A549 (cell line): ENCODE results near the gene SAA1. TPM values are rescaled to one million over a fixed set of nuclear protein-coding genes. Genes with fewer than 3 reads are reported as not detected.

Experiments used
- ATAC-seq, 2 experiments: fragments of 200-7000 bp in 1 of 2; fragments of >200 bp in 1 of 2; cut with Nextera tagmentation in 1 of 2; cut with Tn5 transposase in 1 of 2; 3 replicates each; pipeline versions ENCODE4 v1.8.0 to v1.9.1; 2018 to 2020; ENCODE audit warnings: mild to moderate bottlenecking in 1 of 2, moderate library complexity in 1 of 2
- CTCF ChIA-PET: fragments of 300-600 bp; sonication (Branson Sonifier 250); formaldehyde crosslinking; extraction: SDS; loops from one replicate; lab custom pipeline; 2021; ENCODE audit warnings: antibody characterized with exemption, inconsistent platforms; lab: Yijun Ruan, JAX
- POLR2A ChIA-PET: fragments of 350-600 bp; formaldehyde crosslinking; extraction: SDS; loops from one replicate; lab custom pipeline; 2021; ENCODE audit warnings: antibody characterized with exemption, inconsistent platforms; lab: Yijun Ruan, JAX
- DNase-seq, 2 experiments: peaks; one replicate each; pipeline versions ENCODE4 v3.0.0 to v3.0.0-alpha.2; 2011 to 2016; ENCODE audit warnings: low read depth in 1 of 2, low spot score in 1 of 2
- FAIRE-seq: peaks from 2 replicates; lab custom pipeline; 2011; peaks lifted over from hg19 to GRCh38; lab: Jason Lieb, UNC
- H3K27ac ChIP-seq, 2 experiments: fragments of >200 bp; sonication (Bioruptor Twin); formaldehyde crosslinking; 3 replicates each; pipeline ENCODE4 v1.5.1; 2016 to 2017
- H3K4me1 ChIP-seq: fragments of >200 bp; sonication (Bioruptor Twin); formaldehyde crosslinking; 3 replicates; pipeline ENCODE4 v1.6.1; 2016
- H3K4me2 ChIP-seq: fragments of >200 bp; sonication (Bioruptor Twin); formaldehyde crosslinking; 3 replicates; pipeline ENCODE4 v1.6.1; 2016
- H3K4me3 ChIP-seq: fragments of >200 bp; sonication (Bioruptor Twin); formaldehyde crosslinking; 3 replicates; pipeline ENCODE4 v1.5.1; 2016
- H3K9me3 ChIP-seq: fragments of >200 bp; sonication (Bioruptor Twin); formaldehyde crosslinking; 3 replicates; pipeline ENCODE4 v1.6.1; 2016
- BHLHE40 ChIP-seq: IDR thresholded peaks from 2 replicates; pipeline ENCODE4 v1.6.1; 2012; ENCODE audit warnings: low read depth, low read length, inconsistent platforms
- CBX2 ChIP-seq: fragments of 200-600 bp; sonication (generic); IDR thresholded peaks from 2 replicates; pipeline ENCODE4 v1.6.1; 2016; ENCODE audit warnings: low read depth, mild to moderate bottlenecking, borderline replicate concordance
- ESRRA ChIP-seq: fragments of 150-350 bp; IDR thresholded peaks from 2 replicates; pipeline ENCODE4 v1.6.1; 2014; ENCODE audit warnings: mild to moderate bottlenecking, low read length, borderline replicate concordance
- FOSB ChIP-seq: fragments of 250-450 bp; sonication (Bioruptor Pico); IDR thresholded peaks from 2 replicates; pipeline ENCODE4 v1.5.0; 2020; ENCODE audit warnings: mild to moderate bottlenecking, moderate library complexity
- HDAC2 ChIP-seq: fragments of 200-600 bp; sonication (generic); IDR thresholded peaks from 2 replicates; pipeline ENCODE4 v1.6.1; 2016
- HES2 ChIP-seq: fragments of >200 bp; sonication (Bioruptor Twin); formaldehyde crosslinking; IDR thresholded peaks from 2 replicates; pipeline ENCODE4 v1.6.1; 2016
- JUN ChIP-seq, 2 experiments: fragments of >200 bp; sonication (Bioruptor Twin); formaldehyde crosslinking; IDR thresholded peaks; 2 replicates in 1 of 2; 3 replicates in 1 of 2; pipeline ENCODE4 v1.6.1; 2016 to 2017
- JUNB ChIP-seq: fragments of >200 bp; sonication (Bioruptor Twin); formaldehyde crosslinking; IDR thresholded peaks from 2 replicates; pipeline ENCODE4 v1.6.1; 2016
- NFE2L2 ChIP-seq: fragments of 150-350 bp; conservative IDR thresholded peaks from 2 replicates; pipeline ENCODE4 v1.6.1; 2014; ENCODE audit warnings: low read length
- PHF8 ChIP-seq: fragments of 200-600 bp; sonication (generic); IDR thresholded peaks from 2 replicates; pipeline ENCODE4 v1.6.1; 2016; ENCODE audit warnings: low read depth, mild to moderate bottlenecking, antibody characterized with exemption, moderate library complexity, borderline replicate concordance
- POLR2A ChIP-seq: IDR thresholded peaks from 2 replicates; pipeline ENCODE4 v1.6.1; 2012; ENCODE audit warnings: mild to moderate bottlenecking, low read length
- RAD21 ChIP-seq, 2 experiments: fragments of >200 bp in 1 of 2; sonication (Bioruptor Twin) in 1 of 2; formaldehyde crosslinking in 1 of 2; IDR thresholded peaks in 1 of 2; conservative IDR thresholded peaks in 1 of 2; 2 replicates in 1 of 2; 3 replicates in 1 of 2; pipeline ENCODE4 v1.6.1; 2012 to 2018; ENCODE audit warnings: inconsistent platforms in 1 of 2
- RCOR1 ChIP-seq: fragments of 150-350 bp; IDR thresholded peaks from 2 replicates; pipeline ENCODE4 v1.6.1; 2014; ENCODE audit warnings: antibody characterized with exemption, low read length, low read depth
- RFX5 ChIP-seq: fragments of 450-650 bp; IDR thresholded peaks from 2 replicates; pipeline ENCODE4 v1.7.1; 2014; ENCODE audit warnings: antibody characterized with exemption, mild to moderate bottlenecking, moderate library complexity
- SMC3 ChIP-seq: fragments of >200 bp; sonication (Bioruptor Twin); formaldehyde crosslinking; IDR thresholded peaks from 3 replicates; pipeline ENCODE4 v1.6.1; 2018; ENCODE audit warnings: inconsistent platforms
- TFCP2L1 ChIP-seq: fragments of 250-450 bp; sonication (Bioruptor Pico); IDR thresholded peaks from 2 replicates; pipeline ENCODE4 v1.5.0; 2021; ENCODE audit warnings: mild to moderate bottlenecking
- ZFP36 ChIP-seq: fragments of 450-650 bp; IDR thresholded peaks from 2 replicates; pipeline ENCODE4 v1.6.1; 2014; ENCODE audit warnings: borderline replicate concordance; ENCODE audit not compliant: partially characterized antibody
- ZNF302 ChIP-seq: fragments of 250-450 bp; sonication (Bioruptor Pico); IDR thresholded peaks from 2 replicates; pipeline ENCODE4 v1.9.0; 2021; ENCODE audit warnings: inconsistent platforms, mild to moderate bottlenecking, moderate library complexity
- WGBS: methylation state at CpG from one replicate; pipeline ENCODE4 v1.1.6; 2017; ENCODE audit errors: missing lambda C conversion rate; 5-methylcytosine and 5-hydroxymethylcytosine counted together
- polyA plus RNA-seq, 4 experiments: library from polyadenylated mRNA; depleted of rRNA in 3 of 4; stranded (reverse); fragments of >200 nt; fragmentation: RNase III in 1 of 4; extraction: RNeasy Plus Mini Kit Qiagen cat#74134 plus additional on column Dnase treatment in 1 of 4; gene quantifications; 2 replicates in 3 of 4; 3 replicates in 1 of 4; pipeline ENCODE4 v1.2.3, GENCODE V29; 2011 to 2017
- TF ChIP-seq, protein P1 (sequence below): IDR thresholded peaks from 2 replicates; pipeline ENCODE4 v1.6.1; 2012
- TF ChIP-seq, protein P2 (sequence below): IDR thresholded peaks from 2 replicates; pipeline ENCODE4 v1.6.1; 2012
- TF ChIP-seq, protein P3 (sequence below): fragments of >200 bp; sonication (Bioruptor Twin); formaldehyde crosslinking; IDR thresholded peaks from 3 replicates; pipeline ENCODE4 v1.5.1; 2016
- TF ChIP-seq, protein P4 (sequence below): fragments of 150-350 bp; IDR thresholded peaks from 2 replicates; pipeline ENCODE4 v1.6.1; 2014; ENCODE audit warnings: low read depth, mild to moderate bottlenecking, low read length

SAA1 gene
- polyA plus RNA-seq, 2 of the 4 experiments (the other 2 are of a cell fraction) = 0.37 TPM; not detected in 1

DNA sequence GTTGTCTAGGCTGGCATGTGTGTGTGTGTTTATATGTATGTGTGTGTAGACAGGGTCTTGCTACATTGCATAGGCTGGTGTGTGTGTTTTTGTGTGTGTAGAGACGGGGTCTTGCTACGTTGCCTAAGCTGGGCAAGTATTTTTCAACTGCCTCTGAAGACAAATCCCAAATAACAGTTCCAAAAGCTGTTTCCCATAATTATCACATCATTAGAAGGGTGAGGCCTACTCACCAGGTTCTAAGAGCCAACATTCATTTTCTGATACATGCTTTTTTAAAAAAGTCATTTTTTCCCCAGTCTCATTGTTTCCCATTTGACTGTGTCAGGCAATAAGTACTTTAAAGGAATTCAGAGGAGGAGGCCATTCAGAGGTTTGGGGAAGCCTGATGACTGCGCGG is 22.8 kb downstream of the SAA1 start (continued):
- TF ChIP-seq BHLHE40 (no peak), TFCP2L1 (CRISPR knock-in tag) (no peak), NFE2L2 (no peak), HDAC2 (no peak), RCOR1 (no peak)

GRCh38 chr11:18294862-18295261 is 28.8 kb downstream of the SAA1 start:
- no peaks in the 10 kb centered on the region for H3K4me1 ChIP-seq
- FAIRE-seq = no peak
- H3K4me3 ChIP-seq = no peak overlapping the region
- ChIA-PET CTCF (interaction anchor here (1.3 kb wide), 1 partner anchor 9 kb away, joined by 5 read pairs; no protein-coding TSS in a partner anchor), POLR2A (no interaction called here)
- no peak for DNase-seq
- H3K4me2 ChIP-seq = no peak overlapping the region
- 93% methylated on average over 5 of the region's 5 CpGs for WGBS
- TF ChIP-seq ESRRA (no peak), RFX5 (no peak), FOSB (CRISPR knock-in tag) (no peak)
- ATAC-seq = no peak
- no peaks in the 10 kb centered on the region for H3K9me3 ChIP-seq
- no peak overlapping the region for H3K27ac ChIP-seq

DNA sequence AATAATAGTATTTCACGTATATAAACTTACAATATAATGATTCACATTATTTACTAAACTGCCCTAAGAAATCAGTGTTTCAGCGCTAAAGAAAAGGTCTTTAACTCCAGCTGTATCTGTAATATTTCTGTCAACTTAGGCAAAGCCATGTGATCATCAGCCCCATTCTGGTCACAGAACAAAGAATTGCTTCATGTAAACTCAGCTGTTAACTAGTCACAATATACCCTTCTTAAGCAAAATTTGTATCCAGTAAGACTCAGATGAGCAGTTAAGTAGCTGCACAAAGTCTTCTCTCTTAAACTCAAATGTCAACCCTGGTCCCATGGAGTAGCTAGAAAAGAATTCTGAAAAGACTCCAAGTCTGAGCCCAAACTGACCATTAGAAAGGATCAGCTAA is 29.3 kb downstream of the SAA1 start:
- Histone ChIP-seq H3K9me3 (no peaks in the 10 kb centered on the region), H3K27ac (no peak overlapping the region), H3K4me3 (no peak overlapping the region), H3K4me1 (no peaks in the 10 kb centered on the region), H3K4me2 (no peak overlapping the region)
- WGBS = 90% methylated on average over 2 of the region's 2 CpGs
- ChIA-PET POLR2A (no interaction called here), CTCF (interaction anchor here (1.3 kb wide), 1 partner anchor 9 kb away, joined by 5 read pairs; no protein-coding TSS in a partner anchor)
- FAIRE-seq (no peak), DNase-seq (no peak), ATAC-seq (no peak)
- TF ChIP-seq, protein P1, sequence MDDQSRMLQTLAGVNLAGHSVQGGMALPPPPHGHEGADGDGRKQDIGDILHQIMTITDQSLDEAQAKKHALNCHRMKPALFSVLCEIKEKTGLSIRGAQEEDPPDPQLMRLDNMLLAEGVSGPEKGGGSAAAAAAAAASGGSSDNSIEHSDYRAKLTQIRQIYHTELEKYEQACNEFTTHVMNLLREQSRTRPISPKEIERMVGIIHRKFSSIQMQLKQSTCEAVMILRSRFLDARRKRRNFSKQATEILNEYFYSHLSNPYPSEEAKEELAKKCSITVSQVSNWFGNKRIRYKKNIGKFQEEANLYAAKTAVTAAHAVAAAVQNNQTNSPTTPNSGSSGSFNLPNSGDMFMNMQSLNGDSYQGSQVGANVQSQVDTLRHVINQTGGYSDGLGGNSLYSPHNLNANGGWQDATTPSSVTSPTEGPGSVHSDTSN = no peak
- no peak for TF ChIP-seq POLR2A
- TF ChIP-seq JUN (IDR thresholded peaks at IDR 0.05) = no peak
- TF ChIP-seq ZNF302 (CRISPR knock-in tag) = no peak
- TF ChIP-seq JUNB = no peak
- no peak for TF ChIP-seq RFX5
- TF ChIP-seq SMC3 = no peak
- TF ChIP-seq PHF8 = no peak
- TF ChIP-seq, protein P2, sequence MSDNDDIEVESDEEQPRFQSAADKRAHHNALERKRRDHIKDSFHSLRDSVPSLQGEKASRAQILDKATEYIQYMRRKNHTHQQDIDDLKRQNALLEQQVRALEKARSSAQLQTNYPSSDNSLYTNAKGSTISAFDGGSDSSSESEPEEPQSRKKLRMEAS = no peak
- TF ChIP-seq ZFP36 = no peak
- no peak for TF ChIP-seq HES2
- TF ChIP-seq RAD21 (conservative IDR thresholded peaks at IDR 0.05 in 1 of 2, IDR thresholded peaks at IDR 0.05 in 1 of 2) = no peak
- TF ChIP-seq CBX2 = no peak
- TF ChIP-seq, protein P3, sequence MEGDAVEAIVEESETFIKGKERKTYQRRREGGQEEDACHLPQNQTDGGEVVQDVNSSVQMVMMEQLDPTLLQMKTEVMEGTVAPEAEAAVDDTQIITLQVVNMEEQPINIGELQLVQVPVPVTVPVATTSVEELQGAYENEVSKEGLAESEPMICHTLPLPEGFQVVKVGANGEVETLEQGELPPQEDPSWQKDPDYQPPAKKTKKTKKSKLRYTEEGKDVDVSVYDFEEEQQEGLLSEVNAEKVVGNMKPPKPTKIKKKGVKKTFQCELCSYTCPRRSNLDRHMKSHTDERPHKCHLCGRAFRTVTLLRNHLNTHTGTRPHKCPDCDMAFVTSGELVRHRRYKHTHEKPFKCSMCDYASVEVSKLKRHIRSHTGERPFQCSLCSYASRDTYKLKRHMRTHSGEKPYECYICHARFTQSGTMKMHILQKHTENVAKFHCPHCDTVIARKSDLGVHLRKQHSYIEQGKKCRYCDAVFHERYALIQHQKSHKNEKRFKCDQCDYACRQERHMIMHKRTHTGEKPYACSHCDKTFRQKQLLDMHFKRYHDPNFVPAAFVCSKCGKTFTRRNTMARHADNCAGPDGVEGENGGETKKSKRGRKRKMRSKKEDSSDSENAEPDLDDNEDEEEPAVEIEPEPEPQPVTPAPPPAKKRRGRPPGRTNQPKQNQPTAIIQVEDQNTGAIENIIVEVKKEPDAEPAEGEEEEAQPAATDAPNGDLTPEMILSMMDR = no peak
- TF ChIP-seq ESRRA = no peak
- TF ChIP-seq, protein P4, sequence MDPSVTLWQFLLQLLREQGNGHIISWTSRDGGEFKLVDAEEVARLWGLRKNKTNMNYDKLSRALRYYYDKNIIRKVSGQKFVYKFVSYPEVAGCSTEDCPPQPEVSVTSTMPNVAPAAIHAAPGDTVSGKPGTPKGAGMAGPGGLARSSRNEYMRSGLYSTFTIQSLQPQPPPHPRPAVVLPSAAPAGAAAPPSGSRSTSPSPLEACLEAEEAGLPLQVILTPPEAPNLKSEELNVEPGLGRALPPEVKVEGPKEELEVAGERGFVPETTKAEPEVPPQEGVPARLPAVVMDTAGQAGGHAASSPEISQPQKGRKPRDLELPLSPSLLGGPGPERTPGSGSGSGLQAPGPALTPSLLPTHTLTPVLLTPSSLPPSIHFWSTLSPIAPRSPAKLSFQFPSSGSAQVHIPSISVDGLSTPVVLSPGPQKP = no peak
